ENCODE results near the gene STK32C. TPM values are rescaled to one million over a fixed set of nuclear protein-coding genes. Genes with fewer than 3 reads are reported as not detected.

The STK32C gene
- total RNA-seq, 4 donors from 2014 or later: 4.8 to 10.9 (median 7.8) TPM

DNA sequence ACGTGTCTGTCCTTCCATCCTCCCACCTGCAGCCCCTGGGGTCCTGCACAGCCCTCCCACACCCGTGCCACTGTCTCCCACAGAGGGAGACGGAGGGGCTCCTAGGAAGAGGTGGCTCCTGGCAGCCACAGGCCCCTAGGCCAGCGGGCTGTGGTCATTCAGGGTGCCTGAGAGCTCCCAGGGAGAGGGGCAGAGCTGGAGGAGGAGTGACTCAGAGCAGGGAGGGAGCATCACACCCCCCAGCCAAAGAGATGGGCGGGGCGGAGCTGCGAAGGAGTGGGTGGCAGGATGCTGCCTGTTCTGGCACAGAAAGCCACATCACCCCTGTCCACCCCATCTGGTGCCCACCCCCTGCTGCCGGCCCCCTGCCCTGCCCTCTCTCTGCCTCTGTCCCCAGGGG, 50.5 kb downstream of the STK32C start:
- no peak for DNase-seq (ENCODE audit: extremely low spot score)
- no peaks in the 10 kb centered on the region for H3K4me1 ChIP-seq
- H3K4me3 ChIP-seq: no peak overlapping the region
- no peaks in the 10 kb centered on the region for H3K36me3 ChIP-seq
- H3K9me3 ChIP-seq: no peaks in the 10 kb centered on the region
- no peak overlapping the region for H3K27ac ChIP-seq (replicated peaks in 1 of 4)
- TF ChIP-seq POLR2A (IDR thresholded peaks at IDR 0.05; ENCODE audit: low read depth) (no peak), EP300 (IDR thresholded peaks at IDR 0.05) (no peak), POLR2AphosphoS5 (IDR thresholded peaks at IDR 0.05) (no peak), CTCF (IDR thresholded peaks at IDR 0.05) (no peak)
- intact Hi-C loops (cut with DNase I): no loop called here
- no peaks in the 10 kb centered on the region for H3K27me3 ChIP-seq
- 79% methylated on average over 6 of the region's 8 CpGs for whole genome bisulfite sequencing

- Histone ChIP-seq H3K4me1 (no peaks in the 10 kb centered on the region), H3K27ac (replicated peaks in 1 of 4) (no peak overlapping the region), H3K36me3 (no peaks in the 10 kb centered on the region), H3K9me3 (no peaks in the 10 kb centered on the region), H3K27me3 (no peaks in the 10 kb centered on the region), H3K4me3 (no peak overlapping the region)
- intact Hi-C loops (cut with DNase I): no loop called here
- DNase-seq (ENCODE audit: extremely low spot score): no peak
- 93% methylated on average over 2 of the region's 5 CpGs for WGBS
- TF ChIP-seq EP300 (IDR thresholded peaks at IDR 0.05): no peak
- TF ChIP-seq POLR2A (IDR thresholded peaks at IDR 0.05; ENCODE audit: low read depth): no peak
- no peak for TF ChIP-seq POLR2AphosphoS5 (IDR thresholded peaks at IDR 0.05)
- TF ChIP-seq CTCF (IDR thresholded peaks at IDR 0.05): no peak
Observed at GRCh38 chr10:132256866-132257265, 50.9 kb downstream of the STK32C start.

DNA sequence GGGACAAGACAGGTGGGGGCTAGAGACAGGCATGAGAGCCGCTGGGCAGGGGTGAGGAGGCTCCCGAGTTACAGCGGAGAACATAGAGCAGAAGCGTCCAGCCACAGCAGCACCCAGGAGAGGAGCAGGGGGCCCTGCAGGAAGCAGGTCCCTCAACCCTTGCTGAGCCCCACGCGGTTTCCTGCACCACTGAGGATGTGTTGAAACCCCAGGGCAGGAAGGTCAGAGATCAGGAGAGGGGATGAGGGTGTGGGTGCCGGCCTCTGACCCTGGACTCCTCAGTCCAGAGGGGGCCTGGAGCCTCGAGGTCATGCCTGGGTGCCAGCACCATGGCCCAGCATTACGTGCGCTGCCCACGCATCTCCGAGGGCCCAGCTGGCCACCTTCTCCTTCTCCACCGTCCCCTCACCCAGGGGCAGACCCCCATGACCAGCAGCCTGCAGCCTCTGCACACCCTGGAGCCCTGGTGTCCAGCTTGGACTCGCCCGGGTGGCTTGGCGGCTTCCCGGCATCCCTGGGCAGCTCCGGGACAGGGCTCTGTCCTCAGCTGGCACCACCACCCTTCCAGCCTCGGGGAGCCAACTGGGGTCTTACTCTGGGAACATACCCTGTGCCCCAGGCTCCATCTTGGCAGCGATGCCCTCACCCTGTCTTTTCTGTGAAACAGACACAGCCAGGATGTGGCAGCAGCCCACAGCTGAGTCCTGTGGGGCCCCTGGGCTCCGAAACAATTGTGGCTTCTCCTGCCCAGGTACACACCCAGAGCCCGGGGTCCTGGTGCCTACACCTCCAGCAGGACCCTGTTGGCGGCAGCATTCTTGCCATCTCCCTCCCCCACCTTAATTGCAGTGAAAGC, 52.0 kb downstream of the STK32C start:
- no peaks in the 10 kb centered on the region for H3K9me3 ChIP-seq
- H3K27me3 ChIP-seq: no peaks in the 10 kb centered on the region
- H3K4me3 ChIP-seq: no peak overlapping the region
- no peaks in the 10 kb centered on the region for H3K4me1 ChIP-seq
- no peak for DNase-seq (ENCODE audit: extremely low spot score)
- intact Hi-C loops (cut with DNase I): no loop called here
- 73% methylated on average over 12 of the region's 23 CpGs for WGBS
- no peaks in the 10 kb centered on the region for H3K36me3 ChIP-seq
- no peak overlapping the region for H3K27ac ChIP-seq (replicated peaks in 1 of 4)
- TF ChIP-seq CTCF (IDR thresholded peaks at IDR 0.05) (no peak), POLR2AphosphoS5 (IDR thresholded peaks at IDR 0.05) (no peak), EP300 (IDR thresholded peaks at IDR 0.05) (no peak), POLR2A (IDR thresholded peaks at IDR 0.05; ENCODE audit: low read depth) (no peak)

- Histone ChIP-seq H3K36me3 (no peaks in the 10 kb centered on the region), H3K27ac (replicated peaks in 1 of 4) (no peak overlapping the region), H3K4me1 (no peaks in the 10 kb centered on the region), H3K9me3 (no peaks in the 10 kb centered on the region), H3K4me3 (no peak overlapping the region), H3K27me3 (no peaks in the 10 kb centered on the region)
- 70% methylated on average over 2 of the region's 14 CpGs for WGBS
- TF ChIP-seq EP300 (IDR thresholded peaks at IDR 0.05) (no peak), POLR2AphosphoS5 (IDR thresholded peaks at IDR 0.05) (no peak), CTCF (IDR thresholded peaks at IDR 0.05) (no peak), POLR2A (IDR thresholded peaks at IDR 0.05; ENCODE audit: low read depth) (no peak)
- intact Hi-C loops (cut with DNase I): no loop called here
- DNase-seq (ENCODE audit: extremely low spot score): no peak
Observed at GRCh38 chr10:132254841-132255240, 52.9 kb downstream of the STK32C start.

Data from esophagus muscularis mucosa (tissue), 4 donors.